CD1c-positive myeloid dendritic cell (primary cell): ENCODE results near the gene POLK.
"Not testable (repeated sequence)": the region's sequence is repeated elsewhere in the genome, so short reads cannot be mapped to it uniquely, and the experiment has no call there.

Experiments
- DNase-seq: peaks from one replicate; pipeline ENCODE4 v3.0.0-alpha.2; 2016; ENCODE audit errors: extremely low spot score

Gene POLK

GRCh38 chr5:75610201-75610600, 98.5 kb downstream of the POLK start:
- no peak for DNase-seq

GRCh38 chr5:75610859-75611310, 99.2 kb downstream of the POLK start:
- DNase-seq, result not testable (repeated sequence)

- DNase-seq, result no peak
These were observed 99.9 kb downstream of the POLK start, which contains the start of gene ANKDD1B for GRCh38 chr5:75611311-75612225. Gene ANKDD1B (plus strand): TSS chr5:75611453. CDS start chr5:75611635, 182 bp downstream.

- no peak for DNase-seq
These were observed 100.5 kb downstream of the POLK start for GRCh38 chr5:75612226-75612569.

- DNase-seq, result no peak
These were observed 101.2 kb downstream of the POLK start for GRCh38 chr5:75612901-75613300.

- DNase-seq, result no peak
These were observed 102.5 kb downstream of the POLK start for GRCh38 chr5:75614176-75614575.

- DNase-seq, result no peak
These were observed 104.7 kb downstream of the POLK start for GRCh38 chr5:75616371-75616881.

- DNase-seq, result no peak
These were observed 105.4 kb downstream of the POLK start for GRCh38 chr5:75616971-75617621.

- DNase-seq, result no peak
These were observed 106.2 kb downstream of the POLK start for GRCh38 chr5:75617736-75618352.

GRCh38 chr5:75620184-75620959, 108.7 kb downstream of the POLK start:
- DNase-seq, result no peak

GRCh38 chr5:75622564-75622963, 110.9 kb downstream of the POLK start:
- DNase-seq, result no peak

- DNase-seq, result no peak
These were observed 112.2 kb downstream of the POLK start for GRCh38 chr5:75623846-75624245.

GRCh38 chr5:75626959-75627358, 115.3 kb downstream of the POLK start:
- DNase-seq, result no peak

GRCh38 chr5:75627801-75628200, 116.1 kb downstream of the POLK start:
- no peak for DNase-seq

GRCh38 chr5:75630875-75631274, 119.2 kb downstream of the POLK start:
- DNase-seq, result no peak

- DNase-seq, result no peak
These were observed 120.6 kb downstream of the POLK start for GRCh38 chr5:75632321-75632720.

GRCh38 chr5:75637949-75638348, 126.3 kb downstream of the POLK start:
- no peak for DNase-seq

- DNase-seq, result no peak
These were observed 128.0 kb downstream of the POLK start for GRCh38 chr5:75639535-75640311.

GRCh38 chr5:75640395-75640794, 128.7 kb downstream of the POLK start:
- DNase-seq, result no peak

- DNase-seq, result no peak
These were observed 129.1 kb downstream of the POLK start for GRCh38 chr5:75640826-75641225.

GRCh38 chr5:75648712-75649111, 137.0 kb downstream of the POLK start:
- no peak for DNase-seq
